ENCODE data around the gene PLOD1. TPM values are rescaled to one million over a fixed set of nuclear protein-coding genes. Genes with fewer than 3 reads are reported as not detected.

Gene PLOD1
- total RNA-seq, 2 donors from 2014 or later: 17.9 to 32.8 TPM

DNA sequence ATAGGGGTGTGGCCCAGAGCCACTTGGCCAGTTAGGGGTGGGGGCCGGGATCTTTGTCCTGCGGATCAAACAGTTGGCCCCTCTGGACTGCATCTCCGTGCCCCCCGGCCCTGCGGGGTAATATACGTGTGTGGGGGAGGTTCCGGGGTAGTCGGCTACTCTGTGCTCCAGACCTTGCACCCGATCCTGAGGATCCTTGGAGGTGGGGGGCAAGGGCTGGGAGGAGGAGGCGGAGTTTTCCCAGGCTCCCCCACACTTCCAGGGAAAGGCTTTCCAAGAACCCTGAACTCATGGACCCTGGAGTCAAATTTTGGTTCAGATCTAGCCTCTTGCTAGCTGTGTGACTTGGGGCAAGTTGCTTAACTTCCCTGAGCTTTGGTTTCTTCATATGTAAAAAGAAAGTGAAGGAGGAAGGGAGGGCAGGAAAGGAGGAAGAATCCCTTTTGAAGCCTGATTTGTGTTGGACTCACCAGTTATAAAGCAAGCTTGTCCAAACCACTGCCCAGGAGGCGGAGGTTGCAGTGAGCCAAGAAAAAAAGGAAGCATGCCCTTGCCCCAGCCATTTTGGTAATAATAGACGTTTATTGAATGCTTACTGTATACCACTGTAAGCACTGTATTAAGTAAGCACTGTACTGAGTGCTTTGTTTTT lies 85.5 kb downstream of the PLOD1 start:
- H3K9me3 Mint-ChIP-seq: no peaks in the 10 kb centered on the region
- ATAC-seq (peak in 1 of 2 donors; percentile 0), DNase-seq (ENCODE audit: low spot score in 2 of 2) (no peak)
- peak overlapping the region in 1 of 2 donors; percentile 75 for H3K27ac Mint-ChIP-seq
- H3K36me3 Mint-ChIP-seq: peaks cover 0 to 10% of the 10 kb centered on the region in 2 donors

DNA sequence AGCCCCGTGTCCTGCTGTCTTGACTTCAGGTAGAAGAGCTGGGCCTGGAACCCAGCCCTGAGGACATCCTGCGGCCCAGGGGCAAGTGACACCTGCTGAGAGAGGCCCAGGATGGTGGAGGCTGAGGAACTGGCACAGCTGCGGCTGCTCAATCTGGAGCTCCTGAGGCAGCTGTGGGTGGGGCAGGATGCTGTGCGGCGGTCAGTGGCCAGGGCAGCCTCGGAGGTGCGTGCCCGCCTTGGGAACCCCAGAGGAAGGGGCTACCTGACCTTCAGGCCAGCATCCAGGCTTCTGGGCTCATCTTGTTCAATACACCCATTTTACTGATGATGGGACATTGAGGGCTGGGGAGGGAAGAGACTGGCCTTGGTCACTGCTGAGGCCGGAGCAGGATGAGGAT lies 87.1 kb downstream of the PLOD1 start:
- no peak for DNase-seq (ENCODE audit: low spot score in 2 of 2)
- Mint-ChIP-seq H3K9me3 (no peaks in the 10 kb centered on the region), H3K36me3 (peaks cover 7 to 21% of the 10 kb centered on the region in 2 donors)

DNA sequence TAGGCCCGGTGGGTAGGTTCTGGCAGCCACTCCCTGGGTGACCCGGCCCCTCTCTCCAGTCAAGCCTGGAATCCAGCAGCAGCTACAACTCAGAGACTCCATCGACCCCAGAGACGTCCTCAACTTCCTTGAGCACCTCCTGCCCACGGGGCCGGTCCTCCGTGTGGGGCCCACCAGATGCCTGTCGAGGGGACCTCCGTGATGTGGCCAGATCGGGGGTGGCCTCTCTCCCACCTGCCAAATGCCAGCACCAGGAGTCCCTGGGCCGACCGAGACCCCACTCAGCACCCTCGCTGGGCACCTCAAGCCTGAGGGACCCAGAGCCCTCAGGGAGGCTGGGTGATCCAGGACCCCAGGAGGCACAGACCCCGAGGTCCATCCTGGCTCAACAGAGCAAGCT lies 87.5 kb downstream of the PLOD1 start:
- no peak for ATAC-seq
- no peak for DNase-seq (ENCODE audit: low spot score in 2 of 2)
- Mint-ChIP-seq H3K9me3 (no peaks in the 10 kb centered on the region), H3K27ac (no peak overlapping the region), H3K36me3 (peaks cover 7 to 22% of the 10 kb centered on the region in 2 donors)

More for the DNA sequence above, 87.1 kb downstream of the PLOD1 start:
- ATAC-seq: no peak
- no peak overlapping the region for H3K27ac Mint-ChIP-seq

Other genes with a start within 250 kb of the PLOD1 start
- gene DRAXIN, start 243.0 kb upstream of the PLOD1 start, total RNA-seq: under 1 TPM; 0.04 to 0.46 TPM
- 10 to 100 TPM in 1 of 2 donors, 1 to 10 TPM in 1; 9.7 to 24.1 TPM for gene AGTRAP, start 198.6 kb upstream of the PLOD1 start, total RNA-seq
- gene C1orf167, start 172.5 kb upstream of the PLOD1 start, total RNA-seq: not detected
- 10 to 100 TPM; 14.8 to 18.2 TPM for gene MTHFR, start 128.8 kb upstream of the PLOD1 start, total RNA-seq
- 10 to 100 TPM; 14.8 to 16.6 TPM for gene CLCN6, start 128.5 kb upstream of the PLOD1 start, total RNA-seq
- not detected for gene NPPA, start 86.9 kb upstream of the PLOD1 start, total RNA-seq
- gene NPPB, start 75.8 kb upstream of the PLOD1 start, total RNA-seq: not detected
- 10 to 100 TPM; 16.3 to 24.9 TPM for gene KIAA2013, start 8.3 kb upstream of the PLOD1 start, total RNA-seq
- 10 to 100 TPM; 54.9 to 62.3 TPM for gene MFN2, start 45.7 kb downstream of the PLOD1 start, total RNA-seq
- gene MIIP, start 84.8 kb downstream of the PLOD1 start, total RNA-seq: 10 to 100 TPM; 30.8 to 50.4 TPM
- 10 to 100 TPM in 1 of 2 donors, under 1 TPM in 1; 0.84 to 41.5 TPM for gene TNFRSF8, start 128.6 kb downstream of the PLOD1 start, total RNA-seq
- 100 to 1,000 TPM in 1 of 2 donors, 10 to 100 TPM in 1; 98.1 to 143 TPM for gene TNFRSF1B, start 232.3 kb downstream of the PLOD1 start, total RNA-seq